SH-SY5Y (cell line): ENCODE results near the gene YAF2.

Experiments
- GATA2 ChIP-seq: IDR thresholded peaks from 2 replicates; pipeline ENCODE4 v1.6.1; 2011; ENCODE audit warnings: mild to moderate bottlenecking, low read depth, low read length
- GATA3 ChIP-seq: IDR thresholded peaks from 2 replicates; pipeline ENCODE4 v1.6.1; 2011; ENCODE audit warnings: low read depth, mild to moderate bottlenecking, low read length, moderate library complexity

DNA sequence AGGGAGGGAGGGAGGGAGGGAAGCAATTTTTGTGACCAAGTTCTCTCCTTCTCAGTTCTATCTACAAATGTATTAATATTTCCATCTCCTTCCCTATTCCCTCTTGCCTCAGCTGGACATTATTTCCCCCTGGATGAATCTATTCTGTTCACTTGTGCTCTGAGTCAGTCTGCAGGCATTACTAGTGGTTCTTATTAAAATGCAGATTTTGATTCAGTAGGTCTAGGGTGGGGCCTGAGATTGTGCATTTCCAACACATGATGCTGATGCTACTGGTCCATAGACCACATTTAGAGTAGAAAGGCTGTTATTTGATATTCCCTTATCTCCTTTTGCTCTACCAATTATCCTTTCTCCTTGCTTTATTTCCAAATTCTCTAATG lies 40.1 kb upstream of the YAF2 start:
- TF ChIP-seq GATA2 (no peak), GATA3 (no peak)
